ENCODE measurements around the gene PRKCE. TPM values are rescaled to one million over a fixed set of nuclear protein-coding genes. Genes with fewer than 3 reads are reported as not detected.
A peak's percentile ranks its signal among the peaks of the same experiment; 100 is the strongest.

PRKCE gene
- polyA plus RNA-seq, 3 donors: 1.3 to 7.7 (median 2.3) TPM

- no peaks in the 10 kb centered on the region for H4K20me1 ChIP-seq (ENCODE audit: insufficient read depth, low read length)
- no peak overlapping the region for H3K27ac ChIP-seq (ENCODE audit: low read depth in 1 of 2, low read length in 2 of 2)
- H3K4me1 ChIP-seq (ENCODE audit: control insufficient read depth in 1 of 2, insufficient read depth in 2 of 2, low read length in 2 of 2): peaks cover 6 to 16% of the 10 kb centered on the region in 2 donors
- no peak for DNase-seq
- H3K9ac ChIP-seq (ENCODE audit: insufficient read depth, low read length, poor library complexity, severe bottlenecking): no peak overlapping the region
- H2AFZ ChIP-seq (ENCODE audit: insufficient read depth, low read depth, low read length, poor library complexity, severe bottlenecking): no peak overlapping the region
- Mint-ChIP-seq H3K9me3 (no peaks in the 10 kb centered on the region), H3K27ac (peak overlapping the region in 1 of 7 donors; percentile 18), H3K36me3 (peaks cover 10 to 12% of the 10 kb centered on the region in 2 donors), H3K27me3 (ENCODE audit: low read depth in 3 of 3) (peaks cover 2 to 3% (median 2%) of the 10 kb centered on the region in 3 donors), H3K4me1 (peaks cover 11% of the 10 kb centered on the region), H3K4me3 (no peak overlapping the region)
- H3K9me3 ChIP-seq (replicated peaks in 1 of 2; ENCODE audit: control insufficient read depth in 1 of 2, insufficient read depth in 1 of 2, low read length in 2 of 2): no peaks in the 10 kb centered on the region
- 89% methylated on average over 6 of the region's 7 CpGs for WGBS (ENCODE audit: insufficient coverage)
- no peaks in the 10 kb centered on the region for H3K27me3 ChIP-seq (ENCODE audit: control insufficient read depth in 2 of 2, insufficient read depth in 2 of 2, low read length in 2 of 2)
- H3K4me3 ChIP-seq (replicated peaks in 1 of 3; ENCODE audit: low read depth in 2 of 3, low read length in 3 of 3): no peak overlapping the region
- peaks cover 5 to 7% of the 10 kb centered on the region in 2 donors for H3K36me3 ChIP-seq (replicated peaks in 1 of 2; ENCODE audit: control insufficient read depth in 1 of 2, insufficient read depth in 2 of 2, low read length in 2 of 2)
- intact Hi-C loops (cut with micrococcal nuclease): no loop called here
- no peaks in the 10 kb centered on the region for H3K79me2 ChIP-seq (ENCODE audit: insufficient read depth, low read length)
- H3K4me2 ChIP-seq (replicated peaks; ENCODE audit: extremely low read depth, low read length, poor library complexity, severe bottlenecking): no peak overlapping the region
- no peak for TF ChIP-seq CTCF (IDR thresholded peaks at IDR 0.05)
Observed at GRCh38 chr2:46188041-46188716, 536.7 kb downstream of the PRKCE start.

GRCh38 chr2:46193356-46193755 lies 541.9 kb downstream of the PRKCE start:
- Mint-ChIP-seq H3K27ac (no peak overlapping the region), H3K4me1 (peaks cover 2% of the 10 kb centered on the region), H3K36me3 (no peaks in the 10 kb centered on the region), H3K4me3 (no peak overlapping the region), H3K27me3 (ENCODE audit: low read depth in 3 of 3) (peaks cover 2 to 3% (median 2%) of the 10 kb centered on the region in 3 donors), H3K9me3 (peaks cover 0 to 2% (median 0%) of the 10 kb centered on the region in 7 donors)
- intact Hi-C loops (cut with micrococcal nuclease): no loop called here
- no peak overlapping the region for H3K4me2 ChIP-seq (replicated peaks; ENCODE audit: extremely low read depth, low read length, poor library complexity, severe bottlenecking)
- no peaks in the 10 kb centered on the region for H3K27me3 ChIP-seq (ENCODE audit: control insufficient read depth in 2 of 2, insufficient read depth in 2 of 2, low read length in 2 of 2)
- no peak overlapping the region for H3K27ac ChIP-seq (ENCODE audit: low read depth in 1 of 2, low read length in 2 of 2)
- no peak overlapping the region for H3K9ac ChIP-seq (ENCODE audit: insufficient read depth, low read length, poor library complexity, severe bottlenecking)
- no peaks in the 10 kb centered on the region for H3K9me3 ChIP-seq (replicated peaks in 1 of 2; ENCODE audit: control insufficient read depth in 1 of 2, insufficient read depth in 1 of 2, low read length in 2 of 2)
- H3K79me2 ChIP-seq (ENCODE audit: insufficient read depth, low read length): no peaks in the 10 kb centered on the region
- no peak for TF ChIP-seq CTCF (IDR thresholded peaks at IDR 0.05)
- H3K4me3 ChIP-seq (replicated peaks in 1 of 3; ENCODE audit: low read depth in 2 of 3, low read length in 3 of 3): no peak overlapping the region
- H4K20me1 ChIP-seq (ENCODE audit: insufficient read depth, low read length): no peaks in the 10 kb centered on the region
- 100% methylated on average over 4 of the region's 4 CpGs for WGBS (ENCODE audit: insufficient coverage)
- peaks cover 0 to under 1% of the 10 kb centered on the region in 2 donors for H3K4me1 ChIP-seq (ENCODE audit: control insufficient read depth in 1 of 2, insufficient read depth in 2 of 2, low read length in 2 of 2)
- DNase-seq: no peak
- no peaks in the 10 kb centered on the region for H3K36me3 ChIP-seq (replicated peaks in 1 of 2; ENCODE audit: control insufficient read depth in 1 of 2, insufficient read depth in 2 of 2, low read length in 2 of 2)
- H2AFZ ChIP-seq (ENCODE audit: insufficient read depth, low read depth, low read length, poor library complexity, severe bottlenecking): no peak overlapping the region
